GM21737 (cell line): Measurements from ENCODE around the gene CA7.
"Not testable (repeated sequence)": the region's sequence is repeated elsewhere in the genome, so short reads cannot be mapped to it uniquely, and the experiment has no call there.

Source experiments
- ATAC-seq: cut with Tn5 transposase; IDR thresholded peaks from one replicate; pipeline ENCODE4 v1.9.1; 2021; ENCODE audit warnings: mild to moderate bottlenecking, moderate library complexity; ENCODE audit not compliant: unreplicated experiment

Gene CA7

DNA sequence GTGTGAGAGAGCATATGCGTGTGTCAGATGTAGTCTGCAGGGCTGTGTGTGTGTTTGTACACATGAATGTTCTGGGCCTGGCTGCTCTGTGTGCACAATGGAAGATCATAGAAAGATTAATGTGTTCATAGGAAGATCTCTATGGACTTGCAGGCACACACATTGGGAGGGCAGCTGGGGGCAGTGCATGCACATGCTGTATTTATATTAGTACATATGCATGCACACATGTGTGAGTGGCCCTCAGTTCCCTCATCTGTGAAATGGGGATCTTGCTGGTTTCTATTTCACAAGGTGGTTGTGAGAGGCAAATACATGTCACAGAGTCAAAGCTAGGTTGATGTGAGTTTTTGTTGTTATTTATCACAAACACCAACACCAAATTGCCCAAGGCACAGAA lies 2.1 kb downstream of the CA7 start:
- ATAC-seq = no peak

GRCh38 chr16:66846831-66847230 lies 2.6 kb downstream of the CA7 start:
- no peak for ATAC-seq

DNA sequence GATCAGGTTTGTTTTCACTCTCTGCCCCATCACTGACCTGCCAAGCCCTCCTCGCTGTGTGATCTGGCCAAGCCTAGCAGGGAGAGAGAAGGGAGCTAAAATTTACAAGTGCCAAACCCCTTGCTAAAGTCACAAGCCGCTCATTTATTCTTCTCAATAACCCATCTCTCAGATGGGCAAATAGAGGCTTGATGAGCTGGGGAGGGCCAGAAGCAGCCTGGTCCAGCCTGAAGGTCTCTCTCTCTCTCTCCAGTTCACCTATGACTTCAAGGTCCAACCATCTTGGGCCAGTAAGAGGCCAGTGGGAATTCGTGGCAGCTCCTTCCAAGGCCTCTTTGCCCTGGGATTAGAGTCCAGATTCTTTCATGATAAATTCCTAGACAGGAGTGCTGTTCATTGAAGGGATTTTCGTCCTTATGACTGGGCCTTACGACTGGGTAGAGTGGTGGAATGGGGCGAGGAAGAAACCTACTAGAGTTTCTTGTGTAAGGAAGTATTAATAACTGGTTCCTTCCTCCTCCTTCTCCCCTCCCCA lies 3.4 kb downstream of the CA7 start:
- no peak for ATAC-seq

- no peak for ATAC-seq
These were observed 4.0 kb downstream of the CA7 start for GRCh38 chr16:66848172-66848571.

DNA sequence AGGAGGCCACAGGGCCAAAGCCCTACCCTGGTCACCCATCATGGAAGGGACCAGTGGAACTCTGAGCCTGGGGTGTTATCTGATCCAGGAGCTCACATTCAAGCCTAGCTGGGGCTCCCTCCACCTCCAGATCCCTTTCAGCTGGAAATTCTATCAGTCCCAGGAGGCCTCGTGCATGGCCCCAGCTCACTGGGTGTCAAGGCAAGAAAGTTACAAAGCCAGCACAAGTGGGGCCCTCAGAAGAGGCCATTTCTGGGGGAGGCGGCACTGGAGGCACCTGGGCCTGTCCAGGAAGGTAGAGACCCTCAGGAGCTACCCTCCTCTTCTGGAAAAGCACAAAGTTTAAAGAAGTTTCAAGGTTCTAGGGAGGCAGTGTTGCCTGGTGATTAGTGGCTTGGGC lies 4.8 kb downstream of the CA7 start:
- no peak for ATAC-seq

- no peak for ATAC-seq
These were observed 5.3 kb downstream of the CA7 start for GRCh38 chr16:66849549-66849948.

GRCh38 chr16:66850115-66850815 lies 6.1 kb downstream of the CA7 start:
- no peak for ATAC-seq

- ATAC-seq = no peak
These were observed 7.2 kb downstream of the CA7 start for GRCh38 chr16:66851166-66851964.

DNA sequence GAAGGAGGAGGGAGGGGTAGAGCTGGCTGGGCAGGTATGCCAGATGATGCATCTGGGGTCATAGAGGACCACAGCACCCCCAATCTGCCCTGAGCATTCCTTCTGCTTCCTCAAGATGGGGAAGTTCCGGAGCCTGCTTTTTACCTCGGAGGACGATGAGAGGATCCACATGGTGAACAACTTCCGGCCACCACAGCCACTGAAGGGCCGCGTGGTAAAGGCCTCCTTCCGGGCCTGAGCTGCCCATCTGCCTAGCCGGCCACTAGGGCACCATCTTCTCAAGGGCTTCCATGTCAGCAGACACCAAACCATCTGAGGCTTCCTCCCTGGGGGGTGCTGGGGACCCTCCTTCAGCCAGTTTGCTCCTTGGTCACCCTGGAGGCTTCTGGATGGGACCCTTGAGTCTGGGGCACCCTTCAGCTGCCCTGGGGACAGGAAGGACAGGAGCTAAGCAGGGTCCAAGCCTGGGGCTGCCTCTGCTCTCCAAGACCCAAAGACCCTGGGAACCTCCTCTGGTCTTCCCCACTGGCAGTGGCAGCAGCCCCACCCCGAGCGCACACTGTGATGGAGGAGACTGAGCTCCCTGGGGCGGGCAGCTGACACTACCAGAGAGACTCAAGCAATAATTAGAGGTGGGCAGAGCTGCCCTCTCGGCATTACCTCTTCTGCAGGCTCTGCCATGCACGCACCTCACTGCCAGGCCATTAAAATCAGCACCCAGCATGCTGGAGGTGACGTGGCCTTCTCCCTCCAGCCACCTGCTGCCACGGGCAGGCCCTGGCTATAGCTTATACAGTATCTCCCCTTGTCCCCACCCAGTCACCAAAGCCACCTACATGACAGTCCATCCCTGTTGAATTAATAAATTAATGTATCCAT lies 9.3 kb downstream of the CA7 start:
- no peak for ATAC-seq

- no peak for ATAC-seq
These were observed 12.0 kb downstream of the CA7 start for GRCh38 chr16:66856184-66856730.

DNA sequence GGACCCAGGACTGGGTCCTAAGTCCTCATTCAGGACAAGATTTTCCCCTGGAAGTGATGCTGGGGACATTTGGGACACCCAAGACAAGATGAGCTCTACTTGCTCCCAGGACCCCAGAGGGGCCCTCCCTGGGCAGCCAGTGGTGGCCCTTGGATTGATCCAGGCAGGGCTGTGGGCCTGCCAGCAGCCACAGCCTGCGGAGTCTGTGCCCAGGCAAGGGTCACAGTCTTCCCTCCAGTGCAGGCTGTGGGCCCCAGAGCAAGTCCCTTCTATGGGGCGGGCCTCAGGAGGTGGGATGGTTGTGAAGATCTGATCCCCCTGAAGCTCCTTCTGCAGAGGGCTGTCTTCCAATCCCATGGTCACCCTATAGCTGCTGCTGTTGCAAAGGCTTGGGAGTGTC lies 12.6 kb downstream of the CA7 start:
- no peak for ATAC-seq

GRCh38 chr16:66857437-66857836 lies 13.2 kb downstream of the CA7 start:
- no peak for ATAC-seq

DNA sequence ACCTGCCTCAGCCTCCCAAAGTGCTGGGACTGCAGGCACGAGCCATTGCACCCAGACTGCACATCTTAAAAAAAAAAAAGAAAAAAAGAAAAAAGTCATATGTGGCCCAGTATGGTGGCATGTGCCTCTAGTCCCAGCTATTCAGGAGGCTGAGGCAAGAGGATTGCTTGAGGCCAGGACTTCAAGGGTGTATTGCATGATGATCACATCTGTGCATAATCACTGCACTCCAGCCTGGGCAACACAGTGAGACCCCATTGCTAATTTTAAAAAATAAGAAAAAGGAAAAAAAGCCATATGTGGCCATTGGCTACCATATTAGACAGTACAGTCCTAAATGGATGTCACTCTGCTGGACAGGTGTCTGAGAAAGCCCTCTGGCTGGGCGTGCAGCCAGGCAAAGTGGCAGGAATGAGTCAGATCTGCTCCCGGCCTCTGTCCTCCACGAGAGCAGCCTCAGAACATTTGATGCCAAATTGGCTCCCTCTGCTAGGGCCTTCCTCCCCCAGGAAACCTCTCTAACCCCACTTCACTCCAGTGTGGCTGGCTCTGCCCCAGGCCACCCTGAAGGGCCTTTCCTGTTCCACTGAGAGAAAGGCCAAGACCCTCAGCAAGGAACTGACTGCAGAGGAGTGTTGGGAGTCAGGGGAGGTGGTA lies 14.7 kb downstream of the CA7 start:
- no peak for ATAC-seq

- ATAC-seq = no peak
These were observed 15.3 kb downstream of the CA7 start for GRCh38 chr16:66859397-66860068.

GRCh38 chr16:66862023-66862520 lies 17.9 kb downstream of the CA7 start:
- ATAC-seq = no peak

GRCh38 chr16:66863707-66864106 lies 19.5 kb downstream of the CA7 start:
- no peak for ATAC-seq

- ATAC-seq = no peak
These were observed 25.2 kb downstream of the CA7 start for GRCh38 chr16:66869424-66869823.

GRCh38 chr16:66871363-66871762 lies 27.1 kb downstream of the CA7 start:
- not testable (repeated sequence) for ATAC-seq

GRCh38 chr16:66871840-66872239 lies 27.6 kb downstream of the CA7 start:
- ATAC-seq = no peak

- ATAC-seq = no peak
These were observed 28.3 kb downstream of the CA7 start for GRCh38 chr16:66872559-66872942.
